ENCODE data around the gene BPIFB4. TPM values are rescaled to one million over a fixed set of nuclear protein-coding genes. Genes with fewer than 3 reads are reported as not detected.
"Not testable (repeated sequence)": the region's sequence is repeated elsewhere in the genome, so short reads cannot be mapped to it uniquely, and the experiment has no call there.

Gene BPIFB4
- not detected for polyA plus RNA-seq (ENCODE audit: insufficient read length in 3 of 3)
- long read RNA-seq, donor 1 = 0 reads
- long read RNA-seq, donor 2 = 0 reads
- long read RNA-seq, donor 3 = 0 reads
- long read RNA-seq, donor 4 = 0 reads
- long read RNA-seq, donor 5 = 0 reads
- long read RNA-seq, donor 6 = 0 reads
- long read RNA-seq, donor 7 = 0 reads
- long read RNA-seq, donor 8 = 0 reads
- long read RNA-seq, donor 9 = 0 reads
- long read RNA-seq, donor 10 = 0 reads
- long read RNA-seq, donor 11 = 0 reads
- long read RNA-seq, donor 12 = 0 reads
- long read RNA-seq, donor 13 = 0 reads
- long read RNA-seq, donor 14 = 0 reads
- long read RNA-seq, donor 15 = 0 reads
- long read RNA-seq, donor 16 = 0 reads

GRCh38 chr20:33079259-33079658 is at the start of gene BPIFB4:
Gene BPIFB4 (plus strand): TSS chr20:33079643. CDS start chr20:33081527, 1,884 bp downstream.
- no peak for DNase-seq

DNA sequence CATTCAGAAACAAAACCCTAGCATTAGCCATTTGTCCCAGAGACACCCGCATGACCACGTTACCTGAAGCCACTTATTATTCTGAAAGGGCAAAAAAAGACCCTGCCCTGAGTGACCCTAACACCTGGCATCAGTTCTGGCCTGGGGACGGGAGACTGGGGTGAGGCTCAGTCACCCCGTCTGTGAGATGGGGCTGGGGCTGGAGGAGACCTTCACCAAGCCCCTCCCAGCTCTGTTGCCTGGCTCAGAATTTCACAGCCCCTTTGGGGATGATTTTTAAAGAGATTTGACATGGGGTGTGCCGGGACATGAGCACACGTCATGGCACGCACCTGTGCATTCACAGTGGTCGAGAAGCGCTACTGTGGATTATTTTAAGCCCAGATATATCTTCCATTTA is 49.4 kb upstream of the BPIFB4 start:
- DNase-seq = no peak

GRCh38 chr20:33030569-33030968 is 48.9 kb upstream of the BPIFB4 start:
- no peak for DNase-seq

GRCh38 chr20:33031531-33031930 is 47.9 kb upstream of the BPIFB4 start, which contains the start of gene BPIFB6:
Gene BPIFB6 (plus strand): TSS chr20:33031648. CDS start chr20:33031648, 0 bp downstream.
- DNase-seq = no peak

GRCh38 chr20:33032555-33032954 is 46.9 kb upstream of the BPIFB4 start:
- no peak for DNase-seq

GRCh38 chr20:33033381-33033780 is 46.1 kb upstream of the BPIFB4 start:
- DNase-seq = no peak

DNA sequence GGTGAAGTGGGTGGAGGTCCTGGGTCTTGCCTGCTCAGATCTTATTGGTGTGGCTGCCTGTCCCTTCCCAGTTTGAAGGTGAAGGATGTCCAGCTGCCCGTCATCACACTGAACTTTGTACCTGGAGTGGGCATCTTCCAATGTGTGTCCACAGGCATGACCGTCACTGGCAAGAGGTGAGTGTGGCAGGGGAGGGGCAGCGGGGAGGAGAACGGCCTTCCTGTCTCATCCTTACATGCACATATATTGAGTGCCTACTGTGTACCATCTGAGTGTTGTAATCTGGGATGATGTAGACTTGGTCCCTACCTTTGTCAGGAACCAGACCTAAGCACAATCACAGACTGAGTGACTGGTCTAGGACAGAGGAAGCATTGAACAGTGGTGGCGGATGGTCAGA is 45.3 kb upstream of the BPIFB4 start:
- no peak for DNase-seq

DNA sequence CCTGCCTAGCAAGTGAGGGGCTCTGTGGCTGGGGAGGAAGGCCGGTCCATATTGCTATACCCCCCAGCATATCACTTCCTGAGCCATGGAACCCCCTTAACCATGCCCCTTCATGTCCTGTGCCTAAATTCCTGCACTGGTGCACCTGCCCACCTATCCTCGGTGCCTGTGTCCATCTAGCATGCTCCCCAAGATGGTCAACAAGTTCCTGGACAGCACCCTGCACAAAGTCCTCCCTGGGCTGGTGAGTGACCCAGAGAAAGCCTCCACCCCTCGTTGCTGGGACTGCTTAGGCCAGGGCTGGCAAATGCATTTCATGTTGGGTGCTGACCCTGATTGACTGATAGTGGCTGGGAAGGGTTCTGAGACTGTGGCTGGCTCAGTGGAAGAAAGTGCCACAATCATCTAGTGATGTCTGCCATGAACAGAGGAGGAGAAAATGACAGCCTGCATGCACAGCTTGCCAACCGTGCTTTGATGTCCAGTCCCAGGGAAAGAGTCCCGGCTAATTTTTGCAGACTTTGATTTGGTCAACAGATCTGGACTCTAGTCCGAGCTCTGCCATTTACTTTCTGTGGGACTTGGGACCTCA is 44.4 kb upstream of the BPIFB4 start:
- no peak for DNase-seq

DNA sequence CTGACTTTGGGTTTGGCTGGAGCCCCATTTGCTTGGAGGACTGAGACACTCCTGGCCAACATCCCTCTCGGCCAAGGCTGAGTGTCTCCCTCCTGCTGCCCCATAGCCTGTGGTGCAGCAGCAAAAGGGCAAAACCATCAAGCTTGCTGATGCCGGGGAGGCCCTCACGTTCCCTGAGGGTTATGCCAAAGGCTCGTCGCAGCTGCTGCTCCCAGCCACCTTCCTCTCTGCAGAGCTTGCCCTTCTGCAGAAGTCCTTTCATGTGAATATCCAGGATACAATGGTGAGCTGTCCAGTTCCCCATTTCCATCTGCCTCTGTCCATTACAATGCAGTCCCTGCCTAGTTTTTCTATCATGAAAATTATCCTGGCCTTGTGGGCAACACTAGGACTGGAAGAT is 42.0 kb upstream of the BPIFB4 start:
- DNase-seq = no peak

DNA sequence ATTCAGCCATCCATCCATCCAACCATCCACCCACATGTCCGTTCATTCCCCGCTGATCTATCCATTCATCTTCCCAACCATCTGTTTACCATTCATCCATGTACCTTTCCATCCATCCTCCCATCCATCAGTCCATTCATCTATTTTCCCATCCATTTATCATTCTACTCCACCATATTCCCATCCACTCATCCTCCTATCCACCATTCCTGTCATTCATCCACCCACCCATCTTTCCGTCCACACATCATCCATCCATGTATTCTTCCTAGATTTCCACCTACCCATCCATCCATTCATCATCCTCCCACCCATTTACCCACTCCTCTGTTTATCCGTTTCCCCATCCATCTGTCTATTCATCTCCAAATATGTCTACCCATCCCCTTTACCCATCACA is 41.2 kb upstream of the BPIFB4 start:
- DNase-seq = no peak

DNA sequence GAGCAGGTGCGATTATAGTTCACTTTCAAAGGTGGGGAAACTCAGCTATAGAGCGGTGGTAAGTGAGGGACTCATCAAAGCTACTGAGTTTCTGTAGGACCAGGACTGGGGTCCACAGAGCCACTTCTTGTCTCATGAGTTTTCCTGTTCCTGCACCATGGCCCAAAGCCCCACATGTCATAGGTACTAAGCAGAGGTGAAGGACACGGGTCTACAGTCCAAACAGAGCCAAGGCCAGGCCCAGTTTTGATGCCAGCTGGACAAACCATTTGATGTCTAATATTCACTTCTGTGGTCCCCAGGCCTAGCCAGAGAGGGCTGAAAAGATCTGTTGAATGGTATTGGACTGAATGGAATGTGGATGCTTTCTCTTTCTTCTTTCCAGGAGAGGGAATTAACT is 37.0 kb upstream of the BPIFB4 start:
- no peak for DNase-seq

DNA sequence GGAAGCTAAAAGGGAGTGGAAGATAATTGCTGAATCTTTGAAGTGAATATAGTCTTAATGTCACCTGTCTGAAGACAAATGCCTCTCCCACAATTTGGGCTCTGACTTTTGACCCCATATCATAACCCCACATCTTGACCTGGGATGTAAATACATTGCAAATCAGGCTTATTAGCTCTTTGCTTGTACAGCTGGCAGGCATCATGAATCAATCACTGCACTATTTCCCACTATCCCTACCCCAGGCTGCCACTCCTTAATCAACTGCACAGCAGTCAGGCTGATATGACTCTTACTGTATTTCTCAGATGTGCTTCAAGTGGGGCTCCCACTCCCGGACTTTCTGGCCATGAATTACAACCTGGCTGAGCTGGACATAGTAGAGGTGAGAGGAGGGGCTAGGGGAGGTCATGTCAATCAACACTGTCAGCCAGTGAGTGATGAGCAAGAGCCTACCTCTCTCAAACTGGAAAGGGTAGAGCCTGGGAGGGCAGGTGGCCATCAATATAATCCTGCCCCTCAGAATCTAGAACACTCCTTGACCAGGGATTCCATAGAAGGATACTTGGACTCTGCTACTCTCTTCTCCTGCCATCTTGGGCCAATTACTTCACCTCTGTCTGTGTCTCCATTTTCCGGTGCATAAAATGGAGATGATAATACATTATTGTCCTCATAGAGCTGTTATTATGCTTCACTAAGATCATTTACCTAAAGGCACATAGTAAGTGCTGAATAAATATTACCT is 36.3 kb upstream of the BPIFB4 start:
- DNase-seq = no peak

GRCh38 chr20:33043731-33044181 is 35.7 kb upstream of the BPIFB4 start:
- DNase-seq = no peak

DNA sequence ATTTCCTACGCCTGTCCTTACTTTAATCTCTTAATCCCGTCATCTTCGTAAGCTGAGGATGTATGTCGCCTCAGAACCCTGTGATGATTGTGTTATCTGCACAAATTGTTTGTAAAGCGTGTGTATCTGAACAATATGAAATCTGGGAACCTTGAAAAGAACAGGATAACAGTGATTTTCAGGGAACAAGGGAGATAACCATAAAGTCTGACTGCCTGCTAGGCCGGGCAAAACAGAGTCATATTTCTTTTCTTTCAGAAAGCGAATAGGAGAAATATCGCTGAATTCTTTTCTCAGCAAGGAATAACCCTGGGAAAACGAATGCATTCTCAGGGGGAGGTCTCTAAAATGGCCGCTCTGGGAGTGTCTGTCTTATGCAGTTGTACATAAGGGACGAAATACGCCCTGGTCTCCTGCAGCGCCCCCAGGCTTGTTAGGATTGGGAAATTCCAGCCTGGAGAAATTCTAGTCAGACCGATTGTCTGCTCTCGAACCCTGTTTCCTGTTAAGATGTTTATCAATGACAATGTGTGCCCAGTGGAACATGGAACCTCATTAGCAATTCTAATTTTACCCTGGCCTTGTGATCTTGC is 34.2 kb upstream of the BPIFB4 start:
- not testable (repeated sequence) for DNase-seq

GRCh38 chr20:33046412-33046811 is 33.0 kb upstream of the BPIFB4 start:
- no peak for DNase-seq

GRCh38 chr20:33051333-33051732 is 28.1 kb upstream of the BPIFB4 start:
- no peak for DNase-seq

DNA sequence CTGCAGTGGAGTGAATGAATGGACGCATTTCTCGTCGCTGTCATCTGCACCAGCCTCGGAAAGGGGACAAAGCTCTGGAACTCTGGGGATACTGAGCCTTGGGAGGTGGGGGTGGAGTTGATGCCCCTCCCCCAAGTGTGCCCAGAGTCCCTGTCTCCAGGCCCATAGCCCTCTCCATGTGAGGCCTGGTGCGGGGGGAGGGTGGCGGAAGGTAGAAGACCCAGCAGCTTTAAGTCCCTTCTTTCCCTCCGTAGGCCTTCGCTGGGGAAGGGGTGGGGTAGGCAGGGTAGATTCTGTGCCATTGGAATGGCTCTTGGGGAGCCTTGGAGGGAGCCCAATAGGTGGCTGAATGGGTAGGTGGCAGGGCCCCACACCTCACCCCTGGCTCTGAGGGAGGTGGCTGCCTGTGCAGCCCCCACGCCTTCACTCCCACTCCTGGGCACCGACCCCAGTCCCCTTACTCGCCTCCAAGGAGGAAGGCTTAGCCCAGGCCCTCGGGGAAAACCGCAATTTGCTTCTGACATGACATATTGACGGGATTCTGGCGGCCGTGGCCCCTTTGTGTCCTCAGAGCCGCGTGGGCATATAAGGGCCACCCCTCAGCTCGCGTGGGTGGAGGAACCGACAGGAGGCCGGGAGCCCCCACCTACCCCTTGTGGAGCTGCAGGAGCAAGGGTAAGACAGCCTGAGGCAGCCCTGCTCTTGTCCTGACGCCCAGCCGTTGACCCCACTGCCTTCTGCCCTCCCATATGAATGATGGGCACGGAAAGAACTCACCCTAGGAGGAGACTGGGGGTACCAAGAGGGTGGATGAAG is 25.9 kb upstream of the BPIFB4 start, which contains the start of gene BPIFB3:
BPIFB3 (plus strand) TSS at position 613 of the 816 bp plus-strand sequence. CDS start 1,533 bp downstream, outside the sequence.
- DNase-seq = no peak

DNA sequence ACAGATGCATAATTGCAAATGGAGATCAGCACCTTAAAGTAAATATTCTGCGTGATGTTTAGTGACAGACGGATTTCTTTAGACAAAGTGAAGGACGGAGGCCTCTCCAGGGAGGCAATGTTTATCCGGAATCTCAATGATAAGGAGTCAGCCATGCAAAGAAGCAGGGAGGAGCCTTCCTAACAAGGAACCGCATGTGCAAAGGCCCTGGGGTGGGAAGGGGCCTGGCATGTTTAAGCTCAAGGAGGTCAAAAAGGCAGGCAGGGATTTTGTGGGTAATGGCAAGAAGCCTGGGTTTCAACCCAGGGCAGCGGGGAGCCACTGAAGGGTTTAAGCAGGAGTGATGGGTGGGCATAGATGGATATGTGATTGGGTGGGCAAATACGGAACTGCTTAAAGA is 25.1 kb upstream of the BPIFB4 start:
- no peak for DNase-seq

DNA sequence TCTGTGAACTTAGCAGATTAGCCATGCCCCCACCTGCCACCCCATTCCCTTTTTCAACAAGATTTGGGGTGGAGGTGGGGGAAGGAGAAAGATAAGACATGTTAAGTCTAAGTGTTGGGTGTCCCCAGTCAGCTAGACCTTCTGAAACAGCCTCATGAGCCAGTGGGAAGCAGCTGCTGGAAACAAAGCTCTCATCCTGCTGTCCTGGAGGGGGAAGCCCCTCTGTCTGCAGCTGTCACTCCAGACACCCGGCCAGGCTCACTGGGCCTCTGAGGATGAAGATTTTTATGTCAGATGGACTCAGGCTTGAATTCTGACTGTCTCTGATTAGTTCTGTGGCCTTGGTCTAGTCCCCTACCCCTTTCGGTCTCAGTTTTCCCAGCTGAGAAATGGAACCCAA is 24.7 kb upstream of the BPIFB4 start:
- no peak for DNase-seq

DNA sequence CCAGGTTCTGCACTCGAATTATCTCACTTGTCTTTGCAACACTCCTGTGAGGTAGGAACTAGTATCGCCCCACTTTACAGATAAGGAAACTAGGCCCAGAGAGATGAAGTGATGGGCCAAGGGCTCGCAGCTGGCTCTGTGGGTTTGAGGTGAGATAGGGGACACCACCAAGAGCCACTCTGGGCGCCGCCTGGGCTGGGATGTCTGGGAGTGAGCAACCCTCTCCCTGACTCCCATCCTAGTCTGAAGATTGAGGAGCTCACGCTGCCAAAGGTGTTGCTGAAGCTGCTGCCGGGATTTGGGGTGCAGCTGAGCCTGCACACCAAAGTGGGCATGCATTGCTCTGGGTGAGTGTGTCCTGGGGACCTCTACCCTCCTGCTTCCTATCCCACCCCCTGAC is 20.3 kb upstream of the BPIFB4 start:
- DNase-seq = no peak

DNA sequence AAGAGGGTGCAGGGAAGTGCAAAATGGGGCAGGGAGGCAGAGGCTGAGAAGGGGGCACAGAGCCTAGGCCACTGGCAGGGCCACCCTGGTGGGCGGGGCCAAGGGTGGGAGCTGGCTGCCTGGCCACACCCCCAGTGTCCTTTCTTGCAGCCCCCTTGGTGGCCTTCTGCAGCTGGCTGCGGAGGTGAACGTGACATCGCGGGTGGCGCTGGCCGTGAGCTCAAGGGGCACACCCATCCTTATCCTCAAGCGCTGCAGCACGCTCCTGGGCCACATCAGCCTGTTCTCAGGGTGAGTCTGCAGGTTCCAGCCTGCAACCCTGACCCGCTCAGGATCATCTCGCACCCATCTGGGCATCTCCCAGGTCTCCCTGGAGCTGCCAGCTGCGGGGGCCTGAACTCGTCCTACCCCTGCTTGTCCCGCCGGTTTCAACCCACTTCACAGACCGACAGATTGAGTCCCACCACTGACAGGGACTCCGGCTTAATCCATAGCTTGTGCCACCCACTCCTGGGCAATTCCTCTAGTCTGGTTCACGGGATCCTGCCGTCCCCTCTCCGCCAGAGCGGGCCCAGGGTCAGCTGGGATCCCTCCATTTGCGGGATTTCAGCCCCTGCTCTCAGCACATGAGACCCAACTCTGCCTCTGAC is 19.6 kb upstream of the BPIFB4 start:
- DNase-seq = no peak
